Body of pancreas (tissue), 4 donors: ENCODE data around the gene HSP90B1. TPM values are rescaled to one million over a fixed set of nuclear protein-coding genes. Genes with fewer than 3 reads are reported as not detected.

Source experiments
- ATAC-seq: fragments of 150-250 bp; one replicate; pipeline ENCODE4 v1.9.1; 2016
- DNase-seq, 4 donors: peaks; one replicate each; pipeline ENCODE4 v3.0.0-alpha.2; 2019
- H3K27ac ChIP-seq, 4 donors: fragments of 200-600 bp; sonication (generic); 1 replicate in 3 of 4; 2 replicates in 1 of 4; pipeline versions ENCODE4 v1.5.1 to v1.6.1; 2016 to 2019; ENCODE audit warnings: mild to moderate bottlenecking in 1 of 4, mixed read lengths in 1 of 4, moderate library complexity in 1 of 4
- H3K27me3 ChIP-seq, 2 donors: fragments of 200-600 bp; sonication (generic); one replicate each; pipeline ENCODE4 v1.6.0; 2016; ENCODE audit warnings: mild to moderate bottlenecking in 1 of 2
- H3K36me3 ChIP-seq, 2 donors: fragments of 200-600 bp; sonication (generic); replicated peaks in 1 of 2; 2 replicates each; pipeline ENCODE4 v1.5.1; 2016; ENCODE audit warnings: low read depth in 2 of 2; ENCODE audit not compliant: insufficient read depth in 1 of 2
- H3K4me1 ChIP-seq: fragments of 200-600 bp; sonication (generic); one replicate; pipeline ENCODE4 v1.6.0; 2016
- H3K4me3 ChIP-seq, 2 donors: fragments of 200-600 bp; sonication (generic); 1 replicate in 1 of 2; 2 replicates in 1 of 2; pipeline ENCODE4 v1.5.1; 2016 to 2019
- H3K9me3 ChIP-seq, 3 donors: fragments of 200-600 bp; sonication (generic); 1 replicate in 2 of 3; 2 replicates in 1 of 3; pipeline ENCODE4 v1.5.1; 2016
- CTCF ChIP-seq, 7 experiments: fragments of 450-650 bp in 4 of 7; fragments of 200-600 bp in 3 of 7; sonication (generic) in 3 of 7; IDR thresholded peaks; one replicate each; pipeline ENCODE4 v1.5.1; 2016 to 2019; ENCODE audit warnings: antibody characterized with exemption in 7 of 7
- POLR2A ChIP-seq, 3 donors: fragments of 450-650 bp; IDR thresholded peaks; one replicate each; pipeline ENCODE4 v1.6.1; 2016; ENCODE audit warnings: antibody characterized with exemption in 3 of 3, mild to moderate bottlenecking in 2 of 3
- WGBS, 2 donors: methylation state at CpG; one replicate each; pipeline ENCODE4 v1.1.5; 2017; 5-methylcytosine and 5-hydroxymethylcytosine counted together
- intact Hi-C: fragments of 100-400 bp; cut with DNase I; formaldehyde crosslinking; loops from one replicate; pipeline ENCODE4 v1.15.1; 2023
- total RNA-seq, 2 donors: library from RNA; depleted of rRNA; stranded (reverse); fragments of >200 nt; gene quantifications; one replicate each; pipeline ENCODE4 v1.1.0, GENCODE V29; 2016

The HSP90B1 gene
- total RNA-seq = 100 to 1,000 TPM; 216 to 628 TPM

GRCh38 chr12:103930034-103930786 is at the start of gene HSP90B1:
Gene HSP90B1 (plus strand): TSS chr12:103930410. CDS start chr12:103930516, 106 bp downstream.
- peak within 1 kb of the TSS; percentile 80 to 96 (median 88) for H3K27ac ChIP-seq
- ATAC-seq (peak; percentile 93), DNase-seq (peak; percentile 99 to 100 (median 100))
- H3K4me3 ChIP-seq = peak within 1 kb of the TSS; percentile 65 to 97
- no peaks in the 10 kb centered on the region for H3K9me3 ChIP-seq
- WGBS, 2 donors = 0% methylated on average over 8 to 56 of the region's 56 CpGs
- TF ChIP-seq POLR2A (IDR thresholded peaks at IDR 0.05) (peak; percentile 90 to 94 (median 93)), CTCF (IDR thresholded peaks at IDR 0.05) (no peak)
- peaks cover 0 to 5% of the 10 kb centered on the region in 2 donors for H3K36me3 ChIP-seq
- no peaks in the 10 kb centered on the region for H3K27me3 ChIP-seq
- intact Hi-C loops = no loop called here
- H3K4me1 ChIP-seq = peaks cover 49% of the 10 kb centered on the region

GRCh38 chr12:103881261-103881660 is 48.9 kb upstream of the HSP90B1 start:
- intact Hi-C loops = no loop called here
- 46 to 62% methylated on average over 2 of the region's 2 CpGs for WGBS, 2 donors

GRCh38 chr12:103882861-103883596 is 47.2 kb upstream of the HSP90B1 start:
- Histone ChIP-seq H3K27me3 (no peaks in the 10 kb centered on the region), H3K36me3 (no peaks in the 10 kb centered on the region), H3K9me3 (no peaks in the 10 kb centered on the region), H3K4me1 (peaks cover 7% of the 10 kb centered on the region), H3K4me3 (no peak overlapping the region), H3K27ac (no peak overlapping the region)
- DNase-seq = no peak
- ATAC-seq = no peak
- WGBS, 2 donors = 63 to 68% methylated on average over 2 of the region's 2 CpGs
- intact Hi-C loops = no loop called here
- TF ChIP-seq POLR2A (IDR thresholded peaks at IDR 0.05) = no peak
- no peak for TF ChIP-seq CTCF (IDR thresholded peaks at IDR 0.05)

More at GRCh38 chr12:103881261-103881660, 48.9 kb upstream of the HSP90B1 start:
- Histone ChIP-seq H3K36me3 (no peaks in the 10 kb centered on the region), H3K4me3 (no peak overlapping the region), H3K27ac (no peak overlapping the region), H3K4me1 (peaks cover 7% of the 10 kb centered on the region), H3K27me3 (no peaks in the 10 kb centered on the region), H3K9me3 (no peaks in the 10 kb centered on the region)
- DNase-seq (no peak), ATAC-seq (no peak)
- TF ChIP-seq CTCF (IDR thresholded peaks at IDR 0.05) = no peak
- no peak for TF ChIP-seq POLR2A (IDR thresholded peaks at IDR 0.05)

GRCh38 chr12:103883908-103884307 is 46.3 kb upstream of the HSP90B1 start:
- Histone ChIP-seq H3K4me3 (no peak overlapping the region), H3K27ac (no peak overlapping the region), H3K36me3 (no peaks in the 10 kb centered on the region), H3K4me1 (peaks cover 7% of the 10 kb centered on the region), H3K9me3 (no peaks in the 10 kb centered on the region), H3K27me3 (no peaks in the 10 kb centered on the region)
- no peak for ATAC-seq
- TF ChIP-seq CTCF (IDR thresholded peaks at IDR 0.05) = no peak
- TF ChIP-seq POLR2A (IDR thresholded peaks at IDR 0.05) = no peak
- intact Hi-C loops = no loop called here
- WGBS, 2 donors = 71 to 73% methylated on average over 2 of the region's 2 CpGs
- no peak for DNase-seq
